Measurements from ENCODE around the gene SMAD6.

DNA sequence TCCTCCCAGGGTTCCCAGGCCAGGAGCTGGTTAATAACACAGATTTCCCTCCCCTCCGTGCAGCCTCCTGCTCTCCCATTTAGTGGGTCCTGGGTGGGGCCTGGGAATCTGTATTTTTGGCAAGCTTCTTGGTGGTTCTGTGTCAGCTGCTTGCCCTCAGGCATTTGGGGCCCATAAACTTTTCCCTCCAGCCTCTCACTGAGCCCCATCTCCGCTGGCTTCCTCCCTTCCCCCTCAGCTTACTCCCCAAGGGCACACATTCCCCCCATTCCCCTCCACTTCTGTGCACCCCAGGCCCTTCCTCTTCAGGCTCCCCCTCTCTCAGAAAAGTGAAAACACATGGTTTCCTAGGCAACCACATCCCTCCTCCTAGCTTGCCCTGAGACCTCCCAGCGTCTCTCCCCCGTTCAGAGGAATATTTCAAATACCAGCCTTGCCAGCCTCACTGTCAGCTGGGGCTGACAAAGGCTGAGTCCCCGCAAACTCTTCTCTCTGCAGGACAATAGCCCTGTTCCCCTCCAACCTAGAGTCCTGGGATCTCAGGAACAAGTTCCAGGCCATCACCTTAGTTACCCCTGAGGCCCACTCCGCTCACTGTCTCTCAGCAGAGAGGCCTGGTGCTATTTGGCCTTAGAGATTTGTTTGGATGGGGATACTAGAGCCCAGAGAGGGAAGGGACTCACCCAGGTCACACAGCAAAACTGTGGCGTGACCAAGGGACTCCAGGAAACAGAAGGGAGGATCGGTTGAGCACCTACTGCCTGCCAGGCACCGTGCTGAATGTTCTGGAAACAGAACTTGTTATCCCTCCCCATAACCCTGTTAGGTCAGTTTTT, 44.6 kb upstream of the SMAD6 start:
- TF ChIP-seq CTCF (conservative IDR thresholded peaks at IDR 0.05 in 1 of 2, IDR thresholded peaks at IDR 0.05 in 1 of 2; ENCODE audit: low read depth in 1 of 2, low read length in 2 of 2) (no peak), EZH2 (IDR thresholded peaks at IDR 0.05; ENCODE audit: low read length, missing control alignments) (no peak)

All from fibroblast of lung (primary cell).